HG03097 (cell line): ENCODE measurements around the gene ZFHX3.

Experiments
- ATAC-seq: cut with Tn5 transposase; IDR thresholded peaks from one replicate; pipeline ENCODE4 v1.9.1; 2021; ENCODE audit not compliant: unreplicated experiment, low FRiP score

Gene ZFHX3

GRCh38 chr16:73057291-73058210 is 9.6 kb upstream of the ZFHX3 start:
- ATAC-seq, result peak; percentile 47

GRCh38 chr16:73056921-73057290 is 9.0 kb upstream of the ZFHX3 start:
- no peak for ATAC-seq

- ATAC-seq, result no peak
These were observed 8.5 kb upstream of the ZFHX3 start for GRCh38 chr16:73056448-73056847.

GRCh38 chr16:73054813-73055482 is 7.0 kb upstream of the ZFHX3 start:
- ATAC-seq, result no peak

- ATAC-seq, result no peak
These were observed 6.5 kb upstream of the ZFHX3 start for GRCh38 chr16:73054498-73054812.

GRCh38 chr16:73054125-73054484 is 6.2 kb upstream of the ZFHX3 start:
- ATAC-seq, result no peak

- ATAC-seq, result no peak
These were observed 5.6 kb upstream of the ZFHX3 start for GRCh38 chr16:73053364-73054124.

GRCh38 chr16:73053038-73053363 is 5.1 kb upstream of the ZFHX3 start:
- no peak for ATAC-seq

GRCh38 chr16:73052576-73052975 is 4.6 kb upstream of the ZFHX3 start:
- ATAC-seq, result no peak

- no peak for ATAC-seq
These were observed 4.0 kb upstream of the ZFHX3 start for GRCh38 chr16:73051961-73052360.

- ATAC-seq, result no peak
These were observed 3.3 kb upstream of the ZFHX3 start for GRCh38 chr16:73051226-73051625.

- ATAC-seq, result no peak
These were observed 2.5 kb upstream of the ZFHX3 start for GRCh38 chr16:73050201-73051099.

GRCh38 chr16:73049511-73049910 is 1.6 kb upstream of the ZFHX3 start:
- ATAC-seq, result no peak

GRCh38 chr16:73049091-73049490 is 1.2 kb upstream of the ZFHX3 start:
- no peak for ATAC-seq

GRCh38 chr16:73048292-73049080 is 558 bp upstream of the ZFHX3 start:
- peak; percentile 23 for ATAC-seq

- no peak for ATAC-seq
These were observed 750 bp downstream of the ZFHX3 start for GRCh38 chr16:73047221-73047535.

GRCh38 chr16:73046849-73047214 is 1.1 kb downstream of the ZFHX3 start:
- ATAC-seq, result no peak

- ATAC-seq, result no peak
These were observed 1.6 kb downstream of the ZFHX3 start for GRCh38 chr16:73046202-73046848.

- ATAC-seq, result no peak
These were observed 4.0 kb downstream of the ZFHX3 start for GRCh38 chr16:73043828-73044467.
